GM23338 (cell line): ENCODE measurements around the gene RIOX2.
"Not testable (repeated sequence)": the region's sequence is repeated elsewhere in the genome, so short reads cannot be mapped to it uniquely, and the experiment has no call there.

Experiments used
- EZH2 ChIP-seq: fragments of 200-600 bp; sonication (generic); IDR thresholded peaks from one replicate; pipeline ENCODE4 v1.8.0; 2017; ENCODE audit warnings: antibody characterized with exemption, mild to moderate bottlenecking, low read depth; ENCODE audit not compliant: unreplicated experiment
- EZH2phosphoT487 ChIP-seq: fragments of 200-600 bp; sonication (generic); IDR thresholded peaks from one replicate; pipeline ENCODE4 v1.8.1; 2018; ENCODE audit warnings: antibody characterized with exemption; ENCODE audit not compliant: unreplicated experiment
- POLR2AphosphoS5 ChIP-seq: IDR thresholded peaks from 2 replicates; pipeline ENCODE4 v1.6.1; 2016; ENCODE audit warnings: antibody characterized with exemption, low read depth
- TF ChIP-seq, protein P1 (sequence below), 2 experiments: fragments of 200-600 bp in 1 of 2; sonication (generic) in 1 of 2; conservative IDR thresholded peaks; 2 replicates each; pipeline versions ENCODE4 v1.5.1 to v1.6.1; 2016 to 2017; ENCODE audit warnings: antibody characterized with exemption in 2 of 2, low read depth in 2 of 2, mild to moderate bottlenecking in 2 of 2, moderate library complexity in 1 of 2
- TF ChIP-seq, protein P2 (sequence below): IDR thresholded peaks from one replicate; pipeline ENCODE4 v1.6.1; 2018; ENCODE audit warnings: antibody characterized with exemption; ENCODE audit not compliant: unreplicated experiment

DNA sequence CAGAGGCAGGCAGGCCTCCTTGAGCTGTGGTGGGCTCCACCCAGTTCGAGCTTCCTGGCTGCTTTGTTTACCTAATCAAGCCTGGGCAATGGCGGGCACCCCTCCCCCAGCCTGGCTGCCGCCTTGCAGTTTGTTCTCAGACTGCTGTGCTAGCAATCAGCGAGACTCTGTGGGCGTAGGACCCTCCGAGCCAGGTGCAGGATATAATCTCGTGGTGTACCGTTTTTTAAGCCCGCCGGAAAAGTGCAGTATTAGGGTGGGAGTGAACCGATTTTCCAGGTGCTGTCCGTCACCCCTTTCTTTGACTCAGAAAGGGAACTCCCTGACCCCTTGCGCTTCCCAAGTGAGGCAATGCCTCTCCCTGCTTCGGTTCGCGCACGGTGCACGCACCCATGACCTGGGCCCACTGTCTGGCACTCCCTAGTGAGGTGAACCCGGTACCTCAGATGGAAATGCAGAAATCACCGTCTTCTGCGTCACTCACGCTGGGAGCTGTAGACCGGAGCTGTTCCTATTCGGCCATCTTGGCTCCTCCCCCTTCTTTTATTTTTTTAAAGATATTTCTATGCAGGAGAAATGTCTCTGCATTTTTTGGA is 61.9 kb downstream of the RIOX2 start:
- TF ChIP-seq EZH2, POLR2AphosphoS5, EZH2phosphoT487: not testable (repeated sequence)
- TF ChIP-seq, protein P1, sequence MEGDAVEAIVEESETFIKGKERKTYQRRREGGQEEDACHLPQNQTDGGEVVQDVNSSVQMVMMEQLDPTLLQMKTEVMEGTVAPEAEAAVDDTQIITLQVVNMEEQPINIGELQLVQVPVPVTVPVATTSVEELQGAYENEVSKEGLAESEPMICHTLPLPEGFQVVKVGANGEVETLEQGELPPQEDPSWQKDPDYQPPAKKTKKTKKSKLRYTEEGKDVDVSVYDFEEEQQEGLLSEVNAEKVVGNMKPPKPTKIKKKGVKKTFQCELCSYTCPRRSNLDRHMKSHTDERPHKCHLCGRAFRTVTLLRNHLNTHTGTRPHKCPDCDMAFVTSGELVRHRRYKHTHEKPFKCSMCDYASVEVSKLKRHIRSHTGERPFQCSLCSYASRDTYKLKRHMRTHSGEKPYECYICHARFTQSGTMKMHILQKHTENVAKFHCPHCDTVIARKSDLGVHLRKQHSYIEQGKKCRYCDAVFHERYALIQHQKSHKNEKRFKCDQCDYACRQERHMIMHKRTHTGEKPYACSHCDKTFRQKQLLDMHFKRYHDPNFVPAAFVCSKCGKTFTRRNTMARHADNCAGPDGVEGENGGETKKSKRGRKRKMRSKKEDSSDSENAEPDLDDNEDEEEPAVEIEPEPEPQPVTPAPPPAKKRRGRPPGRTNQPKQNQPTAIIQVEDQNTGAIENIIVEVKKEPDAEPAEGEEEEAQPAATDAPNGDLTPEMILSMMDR (conservative IDR thresholded peaks at IDR 0.05; ENCODE audit: low read depth in 2 of 2) = not testable (repeated sequence)
- TF ChIP-seq, protein P2, sequence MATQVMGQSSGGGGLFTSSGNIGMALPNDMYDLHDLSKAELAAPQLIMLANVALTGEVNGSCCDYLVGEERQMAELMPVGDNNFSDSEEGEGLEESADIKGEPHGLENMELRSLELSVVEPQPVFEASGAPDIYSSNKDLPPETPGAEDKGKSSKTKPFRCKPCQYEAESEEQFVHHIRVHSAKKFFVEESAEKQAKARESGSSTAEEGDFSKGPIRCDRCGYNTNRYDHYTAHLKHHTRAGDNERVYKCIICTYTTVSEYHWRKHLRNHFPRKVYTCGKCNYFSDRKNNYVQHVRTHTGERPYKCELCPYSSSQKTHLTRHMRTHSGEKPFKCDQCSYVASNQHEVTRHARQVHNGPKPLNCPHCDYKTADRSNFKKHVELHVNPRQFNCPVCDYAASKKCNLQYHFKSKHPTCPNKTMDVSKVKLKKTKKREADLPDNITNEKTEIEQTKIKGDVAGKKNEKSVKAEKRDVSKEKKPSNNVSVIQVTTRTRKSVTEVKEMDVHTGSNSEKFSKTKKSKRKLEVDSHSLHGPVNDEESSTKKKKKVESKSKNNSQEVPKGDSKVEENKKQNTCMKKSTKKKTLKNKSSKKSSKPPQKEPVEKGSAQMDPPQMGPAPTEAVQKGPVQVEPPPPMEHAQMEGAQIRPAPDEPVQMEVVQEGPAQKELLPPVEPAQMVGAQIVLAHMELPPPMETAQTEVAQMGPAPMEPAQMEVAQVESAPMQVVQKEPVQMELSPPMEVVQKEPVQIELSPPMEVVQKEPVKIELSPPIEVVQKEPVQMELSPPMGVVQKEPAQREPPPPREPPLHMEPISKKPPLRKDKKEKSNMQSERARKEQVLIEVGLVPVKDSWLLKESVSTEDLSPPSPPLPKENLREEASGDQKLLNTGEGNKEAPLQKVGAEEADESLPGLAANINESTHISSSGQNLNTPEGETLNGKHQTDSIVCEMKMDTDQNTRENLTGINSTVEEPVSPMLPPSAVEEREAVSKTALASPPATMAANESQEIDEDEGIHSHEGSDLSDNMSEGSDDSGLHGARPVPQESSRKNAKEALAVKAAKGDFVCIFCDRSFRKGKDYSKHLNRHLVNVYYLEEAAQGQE = not testable (repeated sequence)
